Adipose tissue (tissue), 3 donors: ENCODE data around the gene DPCD. TPM values are rescaled to one million over a fixed set of nuclear protein-coding genes. Genes with fewer than 3 reads are reported as not detected.
"Not testable (repeated sequence)": the region's sequence is repeated elsewhere in the genome, so short reads cannot be mapped to it uniquely, and the experiment has no call there.

Experiments used
- H3K27ac ChIP-seq: one replicate; pipeline ENCODE4 v1.5.1; 2013; ENCODE audit warnings: low read depth, low read length
- WGBS, 3 donors: extraction: QIAGEN DNeasy Blood & Tissue Kit; methylation state at CpG; one replicate each; pipeline ENCODE4 v1.1.7; 2013; 5-methylcytosine and 5-hydroxymethylcytosine counted together
- polyA plus RNA-seq, 3 donors: library from polyadenylated mRNA; stranded (reverse); fragments of 200-250 nt; gene quantifications; one replicate each; pipeline ENCODE4 v1.2.3, GENCODE V29; 2013
- donor health status: healthy with polysubstance abuse.
- donor health status: Bipolar disorder and iron deficiency.
- donor health status: healthy.

The DPCD gene
- polyA plus RNA-seq, 3 donors = 12.4 to 31.7 (median 12.7) TPM

DNA sequence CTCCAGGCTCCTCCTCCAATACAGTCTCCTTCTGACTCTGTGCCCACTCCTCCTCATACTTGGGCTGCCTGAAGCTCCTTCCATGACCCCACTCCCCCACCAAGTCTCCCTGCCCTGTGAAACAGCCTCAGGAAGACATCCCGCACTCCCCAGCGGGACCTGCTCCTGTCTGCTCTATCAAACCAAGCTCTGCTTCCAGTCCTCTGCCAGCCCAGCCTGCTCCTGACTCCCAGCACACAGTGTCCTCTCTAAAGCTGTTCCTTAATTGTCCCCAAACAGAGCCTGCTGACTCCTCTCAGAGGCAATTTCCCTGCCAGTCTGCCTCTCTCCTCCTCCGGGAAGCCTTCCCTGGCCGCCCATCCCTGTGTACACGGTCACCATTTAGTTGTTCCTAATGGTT, 9.9 kb upstream of the DPCD start:
- WGBS, 3 donors = 86 to 88% (median 87%) methylated on average over 5 of the region's 5 CpGs

DNA sequence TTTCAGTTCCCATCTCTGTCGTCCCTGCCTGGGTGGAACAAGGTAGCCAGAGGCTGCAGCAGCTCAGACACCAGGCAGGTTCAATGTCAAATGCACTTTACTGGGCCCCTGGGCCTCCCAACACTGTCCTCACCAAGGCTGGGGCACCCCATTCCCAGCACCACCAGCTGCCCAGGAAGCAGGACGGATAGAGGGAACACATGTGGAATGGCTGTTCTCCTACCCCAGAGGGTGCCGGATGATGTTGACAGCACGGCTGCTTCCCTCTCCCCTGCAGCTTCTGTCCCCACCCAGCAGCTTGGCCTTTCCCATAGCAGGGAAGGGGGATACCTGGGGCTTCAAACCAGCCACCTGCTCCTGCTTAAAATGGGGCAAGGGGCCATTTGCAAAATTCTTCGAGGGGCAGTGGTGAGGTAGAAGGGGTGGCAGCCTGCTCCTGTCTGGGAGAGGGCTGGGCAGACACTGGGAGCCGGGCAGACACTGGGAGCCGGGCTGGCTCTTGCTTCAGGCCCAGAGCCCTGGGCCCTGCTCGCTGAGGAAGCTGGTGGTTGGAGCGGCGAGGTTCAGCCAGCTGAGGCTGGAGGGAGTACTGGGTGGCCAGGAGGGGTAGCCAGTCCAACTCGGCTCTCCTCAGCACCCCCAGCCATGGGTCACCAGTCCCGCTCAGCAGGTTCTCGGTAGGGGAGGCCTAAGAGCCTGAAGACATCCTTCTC, 9.2 kb upstream of the DPCD start:
- no peak overlapping the region for H3K27ac ChIP-seq
- WGBS, 3 donors = 88 to 94% (median 92%) methylated on average over 13 of the region's 13 CpGs

More for the DNA sequence above, 9.9 kb upstream of the DPCD start:
- no peak overlapping the region for H3K27ac ChIP-seq

DNA sequence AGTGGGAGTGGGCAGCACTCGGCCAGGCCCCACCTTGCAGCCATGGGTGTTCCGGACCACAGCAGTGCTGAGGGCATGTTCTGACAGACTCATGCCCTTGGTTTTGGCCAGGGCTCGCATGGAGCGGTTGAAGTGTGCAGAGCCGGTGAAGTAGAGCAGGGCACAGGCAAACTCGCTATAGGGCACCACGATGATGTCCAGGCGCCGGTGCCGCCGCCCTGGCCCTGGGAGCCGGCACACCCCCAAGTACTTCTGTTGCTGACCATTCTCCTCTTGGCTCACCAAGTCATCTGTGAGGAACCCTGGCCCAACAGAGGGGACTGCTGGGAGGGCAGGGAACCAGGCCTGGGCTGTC, 8.6 kb upstream of the DPCD start:
- WGBS, 3 donors = 94 to 98% (median 96%) methylated on average over 10 to 12 of the region's 12 CpGs
- no peak overlapping the region for H3K27ac ChIP-seq

DNA sequence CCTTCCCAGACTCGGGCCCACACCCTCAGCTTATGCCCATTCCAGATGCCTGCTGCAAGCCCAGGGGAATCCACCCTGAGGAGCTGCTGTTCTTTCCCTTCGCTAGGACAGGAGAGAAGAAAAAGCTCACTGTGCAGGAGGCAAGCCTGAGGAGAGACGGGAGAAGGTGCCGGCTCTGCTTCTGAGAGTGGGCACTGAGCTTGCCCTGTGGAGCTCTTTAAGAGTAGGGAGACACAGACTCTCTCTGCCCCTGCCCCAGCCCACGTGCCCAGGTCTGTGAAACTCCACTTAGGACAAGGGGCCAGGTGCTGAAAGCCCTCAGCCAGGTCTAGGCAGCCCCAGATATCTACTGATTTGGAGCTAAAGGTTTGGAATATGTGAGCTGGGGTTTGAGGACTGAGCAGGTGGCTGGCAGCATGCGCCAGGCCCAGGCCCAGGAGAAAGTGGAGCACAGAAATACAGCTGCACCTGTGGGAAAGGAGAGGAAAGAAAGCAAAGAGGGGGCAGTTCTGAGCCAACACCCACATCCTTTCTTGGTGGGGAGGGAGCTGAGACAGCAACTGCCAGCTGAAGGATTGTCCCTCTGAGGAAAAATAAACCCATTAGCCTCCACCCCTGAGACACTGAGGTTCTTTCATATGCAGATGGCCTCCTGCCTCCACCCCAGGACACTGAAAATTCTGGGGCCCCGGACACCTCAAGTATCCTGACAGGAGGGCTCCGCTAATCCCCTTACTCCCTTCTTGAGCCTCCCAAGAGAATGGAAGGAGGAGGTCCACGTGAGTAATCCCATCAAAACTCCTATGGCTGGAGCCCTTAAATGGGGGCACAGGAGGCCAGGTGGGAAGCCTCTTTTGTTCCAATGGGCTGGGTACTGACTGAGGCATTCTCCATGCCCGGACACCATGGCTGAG, 7.4 kb upstream of the DPCD start:
- no peak overlapping the region for H3K27ac ChIP-seq
- 83 to 90% (median 88%) methylated on average over 10 of the region's 10 CpGs for WGBS, 3 donors

DNA sequence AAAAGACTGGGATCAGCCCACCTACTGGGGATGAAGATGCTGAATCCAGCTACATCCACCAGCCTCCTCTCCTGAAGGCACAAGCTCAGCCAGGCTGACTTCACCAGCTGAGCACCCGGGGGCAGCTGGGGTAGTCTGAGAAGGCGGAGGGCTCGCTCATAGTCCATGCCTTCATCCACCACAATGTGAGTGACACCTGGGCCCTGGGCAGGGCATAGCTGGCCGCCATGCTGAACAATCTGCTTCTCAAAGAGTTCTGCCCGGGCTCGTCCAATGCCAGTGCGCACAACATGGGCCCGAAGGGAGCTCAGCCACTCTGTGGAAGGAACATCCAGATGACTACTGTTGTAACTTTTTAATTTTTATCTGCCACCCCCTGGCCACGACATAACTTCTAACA, 2.3 kb upstream of the DPCD start:
- no peak overlapping the region for H3K27ac ChIP-seq
- 95 to 97% (median 96%) methylated on average over 9 of the region's 9 CpGs for WGBS, 3 donors

DNA sequence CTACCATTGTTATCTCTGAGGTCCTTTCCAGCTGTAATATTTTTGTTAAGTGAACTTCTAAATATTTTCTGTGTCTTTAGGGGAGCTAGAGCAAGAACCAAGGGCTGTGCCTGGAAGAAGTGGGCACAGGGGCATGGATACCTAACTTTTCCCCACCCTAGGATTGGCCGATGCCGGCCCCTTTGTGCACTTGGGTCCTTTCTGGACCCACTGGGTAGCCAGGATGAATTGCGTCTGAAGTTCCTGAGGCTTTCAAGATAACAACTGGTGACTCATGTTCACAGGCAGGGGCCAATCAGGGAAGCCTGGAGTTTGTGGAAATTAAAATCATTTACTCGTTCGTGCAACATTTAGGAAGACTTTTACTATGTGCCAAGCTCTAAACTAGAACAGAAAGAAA, 758 bp downstream of the DPCD start:
- H3K27ac ChIP-seq = no peak overlapping the region
- 68 to 73% (median 73%) methylated on average over 5 of the region's 5 CpGs for WGBS, 3 donors

DNA sequence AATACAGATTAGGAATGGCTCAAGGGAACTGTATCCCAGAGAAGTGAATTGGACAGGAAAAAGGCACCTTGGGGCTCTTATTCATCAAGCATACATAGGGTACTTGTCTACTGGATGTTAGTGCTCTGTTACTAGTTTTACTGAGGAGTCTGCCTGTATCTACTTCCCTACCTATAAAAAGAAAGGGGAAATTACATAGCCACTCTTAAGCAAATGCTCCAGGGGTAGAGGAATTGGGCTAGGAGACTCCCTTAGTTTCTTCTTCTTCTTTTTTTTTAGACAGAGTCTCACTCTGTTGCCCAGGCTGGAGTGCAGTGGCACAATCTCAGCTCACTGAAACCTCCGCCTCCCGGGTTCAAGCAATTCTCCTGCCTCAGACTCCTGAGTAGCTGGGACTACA, 5.2 kb downstream of the DPCD start:
- H3K27ac ChIP-seq = not testable (repeated sequence)
- WGBS, 3 donors = 69 to 84% (median 76%) methylated on average over 2 of the region's 2 CpGs

DNA sequence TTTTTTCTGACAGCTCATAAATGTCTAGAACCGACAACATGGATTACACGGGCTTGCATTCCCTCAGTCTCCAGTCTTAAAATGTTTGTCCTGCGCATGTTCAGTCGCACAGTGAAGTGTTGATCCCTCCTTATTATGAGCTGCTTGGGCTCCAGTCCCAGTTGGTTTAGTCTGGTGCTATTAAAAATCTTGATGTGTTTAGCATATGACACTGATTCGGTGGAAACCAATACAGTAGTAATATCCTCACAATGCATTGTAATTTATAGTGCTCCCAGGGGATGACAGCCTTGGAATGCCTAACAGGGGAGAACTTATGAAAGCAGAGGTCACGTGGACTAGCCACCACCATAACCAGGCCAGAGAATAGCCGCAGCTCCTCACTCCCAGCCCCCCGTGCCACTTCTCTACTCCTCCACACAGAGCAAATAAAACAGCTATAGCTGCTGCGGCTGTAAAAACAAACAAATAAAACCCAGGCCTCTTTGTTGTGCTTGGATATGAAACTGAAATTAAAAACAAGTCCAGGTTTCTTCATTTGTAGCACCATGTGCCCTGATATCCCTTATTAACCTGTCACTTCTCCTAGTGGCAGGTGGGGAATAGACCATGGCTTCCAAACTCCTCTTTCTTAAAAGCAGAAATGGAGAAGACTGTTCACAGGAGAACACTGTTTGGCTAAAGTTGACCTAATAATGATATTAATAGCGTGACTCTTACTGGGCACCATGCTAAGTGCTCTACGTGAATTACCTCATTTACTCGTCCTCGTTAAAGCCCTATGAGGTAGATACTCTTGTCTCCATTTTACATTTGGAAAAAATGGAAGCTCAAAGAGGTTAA, 7.7 kb downstream of the DPCD start:
- WGBS, 3 donors = 70 to 89% (median 80%) methylated on average over 13 of the region's 13 CpGs

DNA sequence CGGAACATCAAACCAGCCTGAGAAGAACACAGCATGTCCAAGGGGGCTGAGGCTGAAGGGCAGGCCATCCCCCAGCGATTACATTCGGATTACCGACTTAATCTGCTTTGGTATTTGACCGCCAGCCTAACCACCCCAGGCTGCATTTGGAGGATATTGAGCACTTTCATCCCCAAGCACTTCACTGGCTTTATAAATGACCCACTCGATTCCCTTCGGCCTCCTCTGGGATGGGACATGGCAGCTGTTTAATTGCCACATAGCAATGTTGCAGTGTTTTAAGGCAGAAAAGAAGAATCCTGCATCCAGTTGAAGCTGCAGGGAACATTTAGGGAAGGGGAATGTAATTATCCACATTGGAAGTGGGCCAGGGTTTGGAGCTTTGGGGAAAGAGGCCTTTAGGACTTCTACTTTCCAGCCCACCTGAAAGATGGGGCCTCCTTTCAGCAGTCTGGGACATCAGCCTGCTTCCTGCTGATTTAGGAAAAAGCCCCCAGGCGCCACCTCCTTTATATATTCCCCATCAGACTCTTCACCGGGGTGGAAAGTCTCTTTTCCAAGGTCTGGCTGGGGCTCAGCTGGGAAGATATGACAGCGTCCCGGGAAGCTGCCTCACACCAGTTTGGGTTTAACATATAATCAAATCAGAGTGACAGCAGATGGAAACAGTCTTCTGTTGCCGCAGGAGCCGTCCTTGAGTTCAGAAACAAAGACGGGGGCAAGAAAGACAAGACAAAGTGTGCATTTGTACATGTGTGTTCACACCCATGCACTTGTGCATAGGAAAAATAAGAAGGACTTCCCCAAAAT, 9.2 kb downstream of the DPCD start:
- H3K27ac ChIP-seq = no peak overlapping the region
- WGBS, 3 donors = 75 to 87% (median 85%) methylated on average over 14 of the region's 14 CpGs

More for the DNA sequence above, 7.7 kb downstream of the DPCD start:
- no peak overlapping the region for H3K27ac ChIP-seq

DNA sequence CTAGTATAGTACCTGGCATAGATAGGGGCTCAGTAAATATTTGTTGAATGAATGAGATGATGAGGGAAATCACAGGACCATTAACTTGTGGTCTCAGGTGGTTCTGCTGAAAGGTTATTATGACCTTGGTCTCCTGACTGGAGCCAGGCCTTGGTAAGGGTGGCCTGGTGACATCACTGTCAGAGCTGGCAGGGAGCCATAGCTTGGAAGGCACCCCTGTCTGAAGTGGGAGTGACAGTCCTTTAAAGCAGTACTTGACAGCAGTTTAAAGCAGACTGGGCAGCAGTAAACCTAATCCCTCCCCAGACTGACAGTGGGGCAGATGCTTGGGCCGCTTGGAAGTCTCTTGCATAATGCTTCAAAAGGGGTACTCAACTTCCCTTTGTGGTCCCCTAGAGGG, 13.4 kb downstream of the DPCD start:
- H3K27ac ChIP-seq = no peak overlapping the region
- 44 to 95% (median 69%) methylated on average over 1 of the region's 1 CpG for WGBS, 3 donors

DNA sequence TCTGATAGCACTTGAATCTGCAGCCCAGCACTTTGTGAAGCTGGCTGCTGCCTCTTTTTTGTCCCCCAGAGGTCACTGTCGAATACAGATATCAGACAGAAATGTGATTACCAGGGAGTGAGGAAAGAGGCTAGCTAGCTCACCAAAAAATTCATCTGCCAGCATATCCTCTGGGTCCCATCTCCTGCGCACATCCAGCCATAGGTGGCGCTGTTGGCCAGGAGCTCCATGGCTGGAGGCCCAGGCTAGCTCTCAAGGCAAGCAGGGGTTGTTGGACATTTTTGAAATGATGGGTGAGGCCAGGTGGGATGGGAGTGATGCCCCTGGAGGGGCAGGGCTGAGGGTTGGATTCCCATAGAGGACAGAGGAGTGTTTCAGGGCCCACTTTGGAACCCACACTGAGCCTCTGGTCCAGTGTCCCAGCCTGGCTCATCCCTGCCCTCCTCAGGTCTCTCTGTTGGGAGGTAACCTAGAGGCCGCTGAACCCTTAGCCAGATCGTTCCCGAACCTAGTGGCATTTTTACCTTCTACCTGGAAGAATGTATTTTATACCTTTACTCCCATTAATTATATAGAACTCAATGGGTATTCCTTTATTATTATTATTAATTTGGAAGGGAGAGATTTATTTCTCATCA, 14.8 kb downstream of the DPCD start:
- H3K27ac ChIP-seq = no peak overlapping the region
- 57 to 65% (median 60%) methylated on average over 6 of the region's 6 CpGs for WGBS, 3 donors

DNA sequence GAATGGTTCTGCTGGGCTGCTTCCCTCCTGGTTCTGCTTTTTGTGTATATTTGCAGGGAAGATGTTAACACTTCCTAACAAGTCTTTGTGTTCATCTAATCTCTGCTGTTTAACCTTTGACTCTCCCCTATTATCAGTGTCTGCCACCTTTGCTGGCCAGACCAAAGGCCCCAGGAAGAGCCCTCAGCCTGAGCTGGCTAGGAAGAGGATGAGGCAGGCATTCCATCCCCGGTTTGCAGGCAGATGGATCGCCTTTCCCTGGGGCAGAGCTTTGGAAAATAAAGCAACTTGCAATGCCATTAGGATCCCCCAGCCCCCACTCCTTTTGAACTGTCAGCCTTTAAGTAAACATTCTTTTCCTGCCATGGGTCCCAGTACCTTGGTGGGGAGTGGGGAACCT, 19.0 kb downstream of the DPCD start:
- 48 to 71% (median 59%) methylated on average over 2 of the region's 2 CpGs for WGBS, 3 donors
- no peak overlapping the region for H3K27ac ChIP-seq

DNA sequence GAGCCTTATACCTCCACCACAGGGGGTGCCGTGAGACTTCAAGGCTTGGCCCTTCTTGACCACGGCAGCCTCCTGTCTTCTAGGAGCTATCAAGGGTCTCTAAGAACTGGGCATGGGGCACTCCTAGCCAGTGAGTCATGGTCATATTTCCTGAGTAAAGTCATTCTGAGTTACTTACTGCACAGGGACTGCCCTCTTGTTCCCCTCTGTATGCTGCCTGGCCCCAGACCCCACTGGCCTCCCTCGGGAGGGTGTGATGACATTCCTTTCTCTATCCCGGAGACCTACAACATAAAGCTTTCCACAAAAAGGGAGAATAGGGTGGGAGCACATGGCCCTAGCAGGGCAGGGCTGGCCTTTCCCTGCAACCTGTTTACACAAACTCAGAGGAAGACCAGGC, 21.4 kb downstream of the DPCD start:
- 84 to 97% (median 85%) methylated on average over 4 of the region's 4 CpGs for WGBS, 3 donors
- no peak overlapping the region for H3K27ac ChIP-seq

DNA sequence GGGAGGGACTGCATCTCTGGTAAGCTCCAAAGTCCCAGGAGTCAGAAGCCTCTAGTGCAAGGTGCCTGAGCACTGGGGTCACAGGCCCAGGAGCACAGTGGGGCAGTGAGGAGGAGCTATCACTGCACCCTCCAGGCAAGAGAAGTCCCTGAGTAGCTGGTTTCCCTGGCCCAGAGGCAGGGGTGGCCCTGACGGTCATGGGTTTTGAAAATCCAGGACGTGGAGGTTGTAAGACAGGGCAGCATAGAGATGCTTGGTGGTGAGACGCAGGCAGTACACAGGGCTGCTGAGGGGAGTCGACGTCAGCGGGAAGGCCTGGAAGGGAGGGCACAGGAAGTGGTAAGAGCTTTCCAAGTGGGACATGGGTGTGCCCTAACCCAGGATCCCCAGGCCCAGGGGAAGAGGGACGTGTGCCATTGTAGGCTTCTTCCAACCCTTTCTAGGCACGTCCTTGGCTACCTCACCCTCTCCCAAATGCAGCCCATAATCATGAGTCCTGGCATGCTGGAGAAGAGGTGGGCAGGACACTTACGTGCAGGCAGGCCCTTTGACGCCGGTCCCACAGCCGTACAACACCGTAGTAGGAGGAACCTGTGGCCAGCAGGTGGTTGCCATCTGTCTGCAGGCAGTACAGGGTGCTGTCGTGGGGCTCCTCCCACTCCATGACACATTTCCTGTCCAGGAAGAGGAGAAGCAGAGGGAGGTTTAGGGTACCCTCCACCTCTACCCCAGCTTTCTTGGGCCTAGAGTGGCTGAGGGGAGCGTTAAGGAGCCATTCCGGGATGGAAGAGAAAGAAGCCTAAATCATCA, 23.2 kb downstream of the DPCD start:
- no peak overlapping the region for H3K27ac ChIP-seq
- 60 to 81% (median 62%) methylated on average over 16 of the region's 16 CpGs for WGBS, 3 donors

DNA sequence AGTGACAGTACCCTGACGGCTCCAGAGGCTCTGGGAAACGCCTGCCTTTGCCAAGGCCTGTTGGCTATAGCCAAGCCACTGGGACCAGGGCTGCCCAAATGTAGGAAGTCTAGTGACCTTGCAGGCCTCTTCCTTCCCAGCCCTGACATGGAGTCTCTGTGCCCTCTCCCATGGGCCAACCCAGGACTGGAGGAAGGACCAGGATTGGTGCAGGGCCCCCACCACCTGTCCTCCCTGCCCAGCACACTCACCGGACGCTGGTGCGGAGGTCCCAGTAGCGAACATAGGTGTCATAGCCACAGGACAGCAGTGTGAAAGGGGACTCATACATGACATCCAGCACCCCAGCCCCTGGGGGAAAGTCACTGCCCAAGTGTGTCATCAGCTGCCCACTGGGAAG, 24.0 kb downstream of the DPCD start:
- 88 to 89% (median 88%) methylated on average over 6 of the region's 6 CpGs for WGBS, 3 donors
- H3K27ac ChIP-seq = no peak overlapping the region

DNA sequence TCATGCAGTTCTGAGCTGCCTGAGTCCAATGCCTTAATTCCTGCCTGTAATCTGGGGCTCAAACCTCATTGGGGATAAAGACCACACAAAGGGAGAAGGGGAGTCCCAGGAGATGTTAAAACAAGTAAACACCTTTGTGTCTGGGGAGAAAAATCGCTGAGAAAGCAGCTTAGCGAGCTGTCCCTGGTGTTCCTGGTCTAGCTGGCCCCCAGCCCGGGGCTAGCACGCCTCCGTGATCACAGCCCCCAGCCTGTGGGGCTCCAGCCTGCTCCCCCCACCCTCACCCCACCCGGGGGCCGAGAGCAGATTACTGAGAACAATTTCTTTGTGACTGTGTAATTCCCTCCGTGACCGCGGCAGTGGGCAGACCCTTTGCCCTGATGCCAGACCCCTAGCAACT, 24.8 kb downstream of the DPCD start:
- no peak overlapping the region for H3K27ac ChIP-seq
- WGBS, 3 donors = 75 to 79% (median 76%) methylated on average over 10 of the region's 10 CpGs

DNA sequence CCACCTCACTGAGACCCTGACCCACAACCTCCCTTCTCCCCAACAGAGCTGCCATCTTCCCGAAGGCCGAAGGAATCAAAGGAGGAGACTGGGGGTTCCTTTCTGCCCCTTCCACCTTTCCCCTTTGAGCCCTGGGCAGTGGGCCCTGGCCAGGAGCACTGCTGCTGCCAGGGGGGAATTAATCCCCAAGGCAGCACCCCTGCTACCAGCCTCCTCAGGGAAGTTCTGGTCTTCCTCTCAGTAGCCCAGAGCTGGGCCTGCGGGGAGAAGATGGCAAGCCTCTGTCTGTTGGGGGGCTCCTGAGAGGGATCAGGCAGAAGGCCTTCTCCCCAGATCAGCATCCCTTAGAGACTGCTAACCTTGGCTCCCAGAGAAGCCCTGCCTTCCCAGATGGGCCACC, 25.5 kb downstream of the DPCD start:
- H3K27ac ChIP-seq = no peak overlapping the region
- 93 to 100% (median 94%) methylated on average over 3 of the region's 3 CpGs for WGBS, 3 donors
